Measurements from ENCODE around the gene ANXA8. TPM values are rescaled to one million over a fixed set of nuclear protein-coding genes. Genes with fewer than 3 reads are reported as not detected.

Gene ANXA8
- total RNA-seq, 4 donors from 2014 or later: 0.60 TPM; not detected in 3

- DNase-seq: no peak
- 92 to 94% methylated on average over 3 to 4 of the region's 4 CpGs for WGBS, 2 donors (ENCODE audit: low coverage in 1 of 2)
- intact Hi-C loops (cut with DNase I; ENCODE audit: low total_unique reads): no loop called here
- peaks cover 0 to 4% of the 10 kb centered on the region in 2 donors for H3K9me3 ChIP-seq
- no peaks in the 10 kb centered on the region for H3K36me3 ChIP-seq
- H3K4me1 ChIP-seq: no peaks in the 10 kb centered on the region
- no peaks in the 10 kb centered on the region for H3K27me3 ChIP-seq
- no peak overlapping the region for H3K4me3 ChIP-seq
- TF ChIP-seq POLR2A (IDR thresholded peaks at IDR 0.05): no peak
- TF ChIP-seq EP300 (IDR thresholded peaks at IDR 0.05; ENCODE audit: low read depth): no peak
- no peak for TF ChIP-seq POLR2AphosphoS5 (IDR thresholded peaks at IDR 0.05)
- no peak for TF ChIP-seq CTCF (IDR thresholded peaks at IDR 0.05)
- in situ Hi-C loops (cut with MboI; ENCODE audit: low pct_ligation_motif_present in 1 of 4, low pct_unique_long_range_greater_than_20kb in 1 of 4, low sequenced_read_pairs in 3 of 4): no loop called here
- no peak overlapping the region for H3K27ac ChIP-seq
Measured at GRCh38 chr10:47440207-47440606, 43.7 kb downstream of the ANXA8 start.

GRCh38 chr10:47438857-47439474 is 44.9 kb downstream of the ANXA8 start:
- WGBS, 2 donors (ENCODE audit: low coverage in 1 of 2): 32% methylated on average over 6 of the region's 6 CpGs; no CpG with 5 or more reads in 1 of the 2 donors
- Histone ChIP-seq H3K27me3 (no peaks in the 10 kb centered on the region), H3K27ac (no peak overlapping the region), H3K4me3 (no peak overlapping the region), H3K4me1 (no peaks in the 10 kb centered on the region), H3K36me3 (no peaks in the 10 kb centered on the region), H3K9me3 (no peaks in the 10 kb centered on the region)
- DNase-seq: peak; percentile 55
- intact Hi-C loops (cut with DNase I; ENCODE audit: low total_unique reads): no loop called here
- TF ChIP-seq POLR2AphosphoS5 (IDR thresholded peaks at IDR 0.05) (no peak), CTCF (IDR thresholded peaks at IDR 0.05) (peak in 4 of 5 experiments; percentile 41 to 59 (median 50))
- in situ Hi-C loops (cut with MboI; ENCODE audit: low pct_ligation_motif_present in 1 of 4, low pct_unique_long_range_greater_than_20kb in 1 of 4, low sequenced_read_pairs in 3 of 4): no loop called here

GRCh38 chr10:47435081-47435480 is 48.8 kb downstream of the ANXA8 start:
- Histone ChIP-seq H3K27me3 (no peaks in the 10 kb centered on the region), H3K4me1 (no peaks in the 10 kb centered on the region), H3K27ac (no peak overlapping the region), H3K36me3 (no peaks in the 10 kb centered on the region), H3K9me3 (no peaks in the 10 kb centered on the region), H3K4me3 (no peak overlapping the region)
- intact Hi-C loops (cut with DNase I; ENCODE audit: low total_unique reads): no loop called here
- in situ Hi-C loops (cut with MboI; ENCODE audit: low pct_ligation_motif_present in 1 of 4, low pct_unique_long_range_greater_than_20kb in 1 of 4, low sequenced_read_pairs in 3 of 4): no loop called here
- no peak for TF ChIP-seq POLR2AphosphoS5 (IDR thresholded peaks at IDR 0.05)
- no peak for TF ChIP-seq POLR2A (IDR thresholded peaks at IDR 0.05)
- TF ChIP-seq CTCF (IDR thresholded peaks at IDR 0.05): no peak
- no peak for TF ChIP-seq EP300 (IDR thresholded peaks at IDR 0.05; ENCODE audit: low read depth)
- no peak for DNase-seq

GRCh38 chr10:47425813-47426419 is 58.0 kb downstream of the ANXA8 start:
- H3K9me3 ChIP-seq: no peaks in the 10 kb centered on the region
- no peaks in the 10 kb centered on the region for H3K36me3 ChIP-seq
- in situ Hi-C loops (cut with MboI; ENCODE audit: low pct_ligation_motif_present in 1 of 4, low pct_unique_long_range_greater_than_20kb in 1 of 4, low sequenced_read_pairs in 3 of 4): no loop called here
- intact Hi-C loops (cut with DNase I; ENCODE audit: low total_unique reads): no loop called here
- no peak for DNase-seq
- 67 to 85% methylated on average over 2 to 4 of the region's 4 CpGs for WGBS, 2 donors (ENCODE audit: low coverage in 1 of 2)
- H3K4me3 ChIP-seq: no peak overlapping the region
- H3K27me3 ChIP-seq: no peaks in the 10 kb centered on the region
- TF ChIP-seq POLR2A (IDR thresholded peaks at IDR 0.05) (no peak), EP300 (IDR thresholded peaks at IDR 0.05; ENCODE audit: low read depth) (no peak), CTCF (IDR thresholded peaks at IDR 0.05) (no peak), POLR2AphosphoS5 (IDR thresholded peaks at IDR 0.05) (no peak)
- no peaks in the 10 kb centered on the region for H3K4me1 ChIP-seq
- H3K27ac ChIP-seq: no peak overlapping the region
